Measurements from ENCODE around the gene SNTN.

DNA sequence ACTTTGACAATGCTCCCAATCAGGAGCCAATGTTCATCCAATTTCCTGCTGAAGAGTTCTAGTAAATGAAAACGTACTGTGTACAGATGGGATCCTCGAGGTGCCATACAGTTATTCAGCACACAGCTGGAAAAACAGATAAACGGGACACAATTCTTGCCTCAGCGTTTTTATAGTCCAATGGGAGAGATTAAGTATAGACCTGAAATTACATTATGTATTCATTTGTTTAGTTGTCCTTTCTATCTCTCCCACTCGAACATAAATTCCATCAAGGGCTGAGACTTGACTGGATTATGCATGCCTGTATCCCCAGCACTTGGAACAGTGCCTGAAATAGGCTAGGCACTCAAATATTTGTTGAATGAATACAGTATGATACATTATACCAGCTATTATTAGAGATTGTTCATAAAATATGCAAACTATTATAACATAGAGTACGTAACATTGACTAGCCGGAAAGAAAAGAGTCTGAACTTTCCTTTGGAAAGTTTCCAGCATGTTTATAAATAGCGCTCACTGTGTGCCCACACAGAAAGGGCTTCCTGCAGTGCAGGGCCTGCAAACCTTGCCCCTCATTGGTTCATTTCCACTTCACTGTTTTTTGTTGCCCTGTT is 27.4 kb upstream of the SNTN start:
- TF ChIP-seq POLR2A (IDR thresholded peaks at IDR 0.05), result no peak
- TF ChIP-seq, protein P1, sequence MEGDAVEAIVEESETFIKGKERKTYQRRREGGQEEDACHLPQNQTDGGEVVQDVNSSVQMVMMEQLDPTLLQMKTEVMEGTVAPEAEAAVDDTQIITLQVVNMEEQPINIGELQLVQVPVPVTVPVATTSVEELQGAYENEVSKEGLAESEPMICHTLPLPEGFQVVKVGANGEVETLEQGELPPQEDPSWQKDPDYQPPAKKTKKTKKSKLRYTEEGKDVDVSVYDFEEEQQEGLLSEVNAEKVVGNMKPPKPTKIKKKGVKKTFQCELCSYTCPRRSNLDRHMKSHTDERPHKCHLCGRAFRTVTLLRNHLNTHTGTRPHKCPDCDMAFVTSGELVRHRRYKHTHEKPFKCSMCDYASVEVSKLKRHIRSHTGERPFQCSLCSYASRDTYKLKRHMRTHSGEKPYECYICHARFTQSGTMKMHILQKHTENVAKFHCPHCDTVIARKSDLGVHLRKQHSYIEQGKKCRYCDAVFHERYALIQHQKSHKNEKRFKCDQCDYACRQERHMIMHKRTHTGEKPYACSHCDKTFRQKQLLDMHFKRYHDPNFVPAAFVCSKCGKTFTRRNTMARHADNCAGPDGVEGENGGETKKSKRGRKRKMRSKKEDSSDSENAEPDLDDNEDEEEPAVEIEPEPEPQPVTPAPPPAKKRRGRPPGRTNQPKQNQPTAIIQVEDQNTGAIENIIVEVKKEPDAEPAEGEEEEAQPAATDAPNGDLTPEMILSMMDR (IDR thresholded peaks at IDR 0.05), result no peak

All from Peyer's patch (tissue), 4 donors.